Suprapubic skin (tissue), 4 donors: ENCODE results near the gene IMMP2L.

Experiments used
- EP300 ChIP-seq: sonication (generic); formaldehyde crosslinking; IDR thresholded peaks from one replicate; pipeline ENCODE4 v1.6.1; 2017; ENCODE audit warnings: antibody characterized with exemption
- POLR2AphosphoS5 ChIP-seq, 3 donors: sonication (generic); formaldehyde crosslinking; IDR thresholded peaks; one replicate each; pipeline ENCODE4 v1.6.1; 2017; ENCODE audit warnings: antibody characterized with exemption in 3 of 3
- TF ChIP-seq, protein P1 (sequence below), 2 donors: fragments of 200-600 bp in 1 of 2; fragments of 450-650 bp in 1 of 2; sonication (generic) in 1 of 2; IDR thresholded peaks; one replicate each; pipeline ENCODE4 v1.5.1; 2016 to 2019; ENCODE audit warnings: antibody characterized with exemption in 2 of 2, mild to moderate bottlenecking in 1 of 2, moderate library complexity in 1 of 2

- TF ChIP-seq, protein P1, sequence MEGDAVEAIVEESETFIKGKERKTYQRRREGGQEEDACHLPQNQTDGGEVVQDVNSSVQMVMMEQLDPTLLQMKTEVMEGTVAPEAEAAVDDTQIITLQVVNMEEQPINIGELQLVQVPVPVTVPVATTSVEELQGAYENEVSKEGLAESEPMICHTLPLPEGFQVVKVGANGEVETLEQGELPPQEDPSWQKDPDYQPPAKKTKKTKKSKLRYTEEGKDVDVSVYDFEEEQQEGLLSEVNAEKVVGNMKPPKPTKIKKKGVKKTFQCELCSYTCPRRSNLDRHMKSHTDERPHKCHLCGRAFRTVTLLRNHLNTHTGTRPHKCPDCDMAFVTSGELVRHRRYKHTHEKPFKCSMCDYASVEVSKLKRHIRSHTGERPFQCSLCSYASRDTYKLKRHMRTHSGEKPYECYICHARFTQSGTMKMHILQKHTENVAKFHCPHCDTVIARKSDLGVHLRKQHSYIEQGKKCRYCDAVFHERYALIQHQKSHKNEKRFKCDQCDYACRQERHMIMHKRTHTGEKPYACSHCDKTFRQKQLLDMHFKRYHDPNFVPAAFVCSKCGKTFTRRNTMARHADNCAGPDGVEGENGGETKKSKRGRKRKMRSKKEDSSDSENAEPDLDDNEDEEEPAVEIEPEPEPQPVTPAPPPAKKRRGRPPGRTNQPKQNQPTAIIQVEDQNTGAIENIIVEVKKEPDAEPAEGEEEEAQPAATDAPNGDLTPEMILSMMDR (IDR thresholded peaks at IDR 0.05) = no peak
- no peak for TF ChIP-seq POLR2AphosphoS5 (IDR thresholded peaks at IDR 0.05)
- no peak for TF ChIP-seq EP300
Measured at GRCh38 chr7:111510062-111510461, 52.2 kb downstream of the IMMP2L start.
